Aorta (tissue), 5 donors: Measurements from ENCODE around the gene TMEM242. TPM values are rescaled to one million over a fixed set of nuclear protein-coding genes. Genes with fewer than 3 reads are reported as not detected.

Experiments used
- ATAC-seq: fragments of 200-7000 bp; cut with Tn5 transposase; one replicate; pipeline ENCODE4 v1.9.1; 2022; ENCODE audit warnings: moderate library complexity; ENCODE audit not compliant: low FRiP score
- DNase-seq, 2 donors: peaks; one replicate each; pipeline ENCODE4 v3.0.0-alpha.2; 2020
- H3K27ac ChIP-seq, 2 donors: one replicate each; pipeline ENCODE4 v1.5.1; 2013; ENCODE audit warnings: low read length in 2 of 2, mild to moderate bottlenecking in 2 of 2, moderate library complexity in 2 of 2, control low read depth in 1 of 2, inconsistent platforms in 1 of 2, low read depth in 1 of 2
- H3K27me3 ChIP-seq, 2 donors: one replicate each; pipeline ENCODE4 v1.6.1; 2013; ENCODE audit warnings: control low read depth in 1 of 2, low read length in 1 of 2, mild to moderate bottlenecking in 1 of 2, moderate library complexity in 1 of 2; ENCODE audit not compliant: insufficient read depth in 2 of 2, control insufficient read depth in 1 of 2
- H3K36me3 ChIP-seq, 2 donors: one replicate each; pipeline ENCODE4 v1.6.1; 2013; ENCODE audit warnings: control low read depth in 1 of 2, low read length in 1 of 2, mild to moderate bottlenecking in 1 of 2; ENCODE audit not compliant: insufficient read depth in 2 of 2, control insufficient read depth in 1 of 2
- H3K4me1 ChIP-seq, 2 donors: one replicate each; pipeline ENCODE4 v1.6.1; 2013; ENCODE audit warnings: low read length in 2 of 2, control low read depth in 1 of 2, mild to moderate bottlenecking in 1 of 2, moderate library complexity in 1 of 2; ENCODE audit not compliant: insufficient read depth in 2 of 2, control insufficient read depth in 1 of 2
- H3K4me3 ChIP-seq, 2 donors: one replicate each; pipeline ENCODE4 v1.5.1; 2013; ENCODE audit warnings: low read length in 2 of 2, control low read depth in 1 of 2, mild to moderate bottlenecking in 1 of 2
- H3K9me3 ChIP-seq: one replicate; pipeline ENCODE4 v1.6.1; 2013; ENCODE audit warnings: mild to moderate bottlenecking, low read length; ENCODE audit not compliant: control insufficient read depth
- WGBS, 2 donors: extraction: QIAGEN DNeasy Blood & Tissue Kit; methylation state at CpG; one replicate each; pipeline ENCODE4 v1.1.7; 2013; 5-methylcytosine and 5-hydroxymethylcytosine counted together
- intact Hi-C, 2 donors: fragments of 100-400 bp; cut with DNase I; formaldehyde crosslinking; loops; one replicate each; pipeline versions ENCODE4 v1.14.2 to v1.15.0; 2022
- polyA plus RNA-seq, 2 donors: library from polyadenylated mRNA; stranded (reverse); fragments of 200-250 nt; gene quantifications; one replicate each; pipeline ENCODE4 v1.2.3, GENCODE V29; 2013
- total RNA-seq, 2 donors: library from RNA; stranded (reverse); fragmentation: NEBNext Ultra II Directional; extraction: Animal tissue kit (Norgen Biotek cat#: 25700); gene quantifications; one replicate each; pipeline ENCODE4 v1.2.1, GENCODE V29; 2021
- donor health status: healthy with polysubstance abuse.
- donor health status: Bipolar disorder and iron deficiency.
- donor health status: DM: no; HTN: no; CAD: no.
- donor health status: DM: no; HTN: no; CAD: no.
- donor health status: DM: yes; HTN: yes; CAD: no.

The TMEM242 gene
- total and polyA plus RNA-seq, 4 donors: 12.0 to 17.5 (median 15.1) TPM

DNA sequence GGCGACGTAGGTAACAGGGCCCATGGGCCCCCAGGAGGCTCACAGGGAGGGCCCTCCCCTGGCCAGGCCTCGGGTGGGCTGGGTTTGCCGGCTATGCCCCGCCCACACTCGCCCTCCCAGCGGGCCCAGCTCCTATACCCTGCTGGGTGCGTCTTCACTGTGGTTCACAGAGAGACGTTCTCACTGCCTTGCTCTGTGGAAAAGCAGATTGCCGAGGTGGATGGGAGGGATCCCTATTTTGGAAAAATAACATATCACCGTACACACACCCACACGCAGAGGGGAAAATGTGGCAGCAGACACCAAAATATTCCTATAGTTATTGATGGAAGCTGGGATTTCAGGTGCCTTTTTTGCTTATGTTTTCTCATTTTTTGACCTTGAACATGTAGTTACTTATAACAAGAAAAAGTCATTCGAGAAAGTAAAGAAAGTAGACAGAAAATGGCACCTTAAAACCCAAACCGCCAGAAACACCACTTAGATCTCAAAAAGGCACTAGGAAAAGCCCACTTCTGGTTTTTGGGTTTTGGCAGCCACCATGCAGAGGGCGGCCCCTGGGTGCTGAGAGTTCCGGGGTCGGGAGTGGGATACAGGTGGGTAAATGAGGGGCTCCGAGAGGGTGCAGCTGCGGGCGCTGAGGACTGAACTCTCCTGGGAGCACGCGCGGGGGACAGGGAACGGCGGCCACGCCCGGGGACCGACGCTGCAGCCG is 49.4 kb downstream of the TMEM242 start:
- no peaks in the 10 kb centered on the region for H3K36me3 ChIP-seq
- DNase-seq: peak in 1 of 2 donors; percentile 69

DNA sequence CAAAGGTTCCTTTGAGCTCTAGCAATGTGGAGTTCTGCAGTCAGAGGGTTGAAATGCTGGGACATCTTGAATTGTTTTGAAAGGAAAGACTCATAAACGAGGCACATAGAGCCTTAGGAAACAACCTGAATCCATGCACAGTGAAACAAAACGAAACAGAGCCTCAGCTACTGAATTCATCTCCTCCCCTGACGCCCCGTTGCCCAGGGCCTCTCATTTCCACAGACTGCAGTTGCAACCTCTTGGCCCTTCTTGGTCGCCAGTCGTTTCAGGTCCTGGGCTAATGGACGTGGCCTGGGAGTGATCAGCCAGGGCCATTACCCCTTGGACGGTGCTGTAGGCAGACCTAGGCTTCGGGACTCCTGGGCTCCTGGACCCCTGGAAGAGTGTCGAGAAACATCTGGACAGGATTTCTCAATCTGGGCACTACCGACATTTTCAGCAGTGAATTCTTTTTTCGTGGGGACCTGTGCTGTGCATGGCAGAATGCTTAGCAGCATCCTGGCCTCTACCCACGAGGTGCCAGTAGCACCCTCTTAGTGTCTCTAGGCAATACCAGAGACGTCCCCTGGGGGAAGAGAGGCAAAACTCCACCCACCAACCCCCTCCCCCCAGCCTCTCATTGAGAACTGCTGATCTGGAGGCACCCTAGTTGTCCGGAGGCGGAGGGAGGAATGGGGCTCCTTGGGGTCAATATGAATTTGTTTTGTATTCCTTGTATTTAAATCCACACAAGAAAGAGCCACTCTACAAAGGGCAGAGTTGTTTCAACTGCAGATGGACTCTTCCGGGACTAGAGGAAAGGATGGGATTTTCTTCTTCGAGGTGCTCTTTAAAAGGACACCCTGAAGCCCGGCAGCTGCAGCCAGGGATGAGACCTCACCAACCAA is 50.2 kb downstream of the TMEM242 start:
- H3K9me3 ChIP-seq: no peaks in the 10 kb centered on the region
- no peaks in the 10 kb centered on the region for H3K36me3 ChIP-seq
- no peak overlapping the region for H3K4me3 ChIP-seq
- H3K27me3 ChIP-seq: no peaks in the 10 kb centered on the region
- 72 to 83% methylated on average over 19 of the region's 19 CpGs for WGBS, 2 donors
- intact Hi-C loops: loop anchor here (5.0 to 10.0 kb wide), 4 partner anchors 36 to 241 kb away; no protein-coding TSS in a partner anchor
- DNase-seq (no peak), ATAC-seq (no peak)
- peak overlapping the region in 1 of 2 donors; percentile 65 for H3K27ac ChIP-seq
- no peaks in the 10 kb centered on the region for H3K4me1 ChIP-seq

More for the DNA sequence above, 49.4 kb downstream of the TMEM242 start:
- no peaks in the 10 kb centered on the region for H3K27me3 ChIP-seq
- intact Hi-C loops: loop anchor here (5.0 to 10.0 kb wide), 4 partner anchors 37 to 242 kb away; no protein-coding TSS in a partner anchor
- H3K9me3 ChIP-seq: no peaks in the 10 kb centered on the region
- H3K27ac ChIP-seq: peak overlapping the region in 1 of 2 donors; percentile 85
- ATAC-seq: no peak
- WGBS, 2 donors: 15 to 28% methylated on average over 28 to 30 of the region's 30 CpGs
- H3K4me3 ChIP-seq: peak overlapping the region in 1 of 2 donors; percentile 48
- no peaks in the 10 kb centered on the region for H3K4me1 ChIP-seq

DNA sequence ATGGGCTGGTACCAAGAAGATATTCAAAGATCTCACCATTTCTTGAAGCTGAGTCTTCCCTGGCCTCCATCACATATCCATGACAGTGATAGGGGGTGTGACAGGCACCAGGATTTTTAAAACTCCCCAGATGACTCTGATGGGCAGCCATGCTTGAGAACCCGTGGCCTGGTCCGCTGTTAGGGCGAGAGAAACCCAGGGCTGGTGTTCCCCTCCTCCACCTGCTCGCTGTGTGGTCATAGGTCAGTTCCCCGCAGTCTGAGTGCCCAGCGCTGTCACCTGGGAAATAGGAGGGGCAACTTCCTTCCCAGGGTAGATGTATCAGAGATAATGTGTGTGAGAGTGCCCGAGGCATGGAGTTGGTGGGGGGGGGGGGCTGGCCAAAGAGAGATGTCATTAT is 50.9 kb downstream of the TMEM242 start:
- Histone ChIP-seq H3K36me3 (no peaks in the 10 kb centered on the region), H3K27ac (peak overlapping the region in 1 of 2 donors; percentile 46), H3K9me3 (no peaks in the 10 kb centered on the region), H3K4me1 (no peaks in the 10 kb centered on the region), H3K27me3 (no peaks in the 10 kb centered on the region), H3K4me3 (no peak overlapping the region)
- WGBS, 2 donors: 72 to 92% methylated on average over 7 of the region's 7 CpGs
- no peak for DNase-seq
- intact Hi-C loops: loop anchor here (5.0 to 10.0 kb wide), 4 partner anchors 35 to 240 kb away; no protein-coding TSS in a partner anchor
- no peak for ATAC-seq

DNA sequence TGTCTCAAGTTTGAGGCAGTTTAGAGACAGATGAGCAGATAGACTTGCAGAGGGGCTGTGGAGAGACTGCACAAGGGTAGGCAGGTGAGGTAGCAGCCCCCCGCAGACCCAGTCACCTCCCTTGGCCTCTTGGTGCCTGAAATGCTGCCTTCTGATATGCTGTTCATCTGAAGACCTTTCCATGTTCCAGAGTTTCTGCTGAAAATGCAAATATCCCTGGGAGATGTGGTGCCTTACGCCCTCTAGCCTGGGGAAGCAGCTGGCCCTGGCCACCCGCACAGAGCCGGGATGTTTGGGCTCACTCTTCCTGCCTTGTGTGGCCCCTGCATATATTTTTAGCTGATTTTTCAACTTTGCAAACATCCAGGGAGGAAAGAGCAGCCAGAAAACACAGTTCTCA is 51.4 kb downstream of the TMEM242 start:
- 25% methylated on average over 4 of the region's 4 CpGs for WGBS, 2 donors
- intact Hi-C loops: loop anchor here (5.0 to 10.0 kb wide), 4 partner anchors 35 to 240 kb away; no protein-coding TSS in a partner anchor

DNA sequence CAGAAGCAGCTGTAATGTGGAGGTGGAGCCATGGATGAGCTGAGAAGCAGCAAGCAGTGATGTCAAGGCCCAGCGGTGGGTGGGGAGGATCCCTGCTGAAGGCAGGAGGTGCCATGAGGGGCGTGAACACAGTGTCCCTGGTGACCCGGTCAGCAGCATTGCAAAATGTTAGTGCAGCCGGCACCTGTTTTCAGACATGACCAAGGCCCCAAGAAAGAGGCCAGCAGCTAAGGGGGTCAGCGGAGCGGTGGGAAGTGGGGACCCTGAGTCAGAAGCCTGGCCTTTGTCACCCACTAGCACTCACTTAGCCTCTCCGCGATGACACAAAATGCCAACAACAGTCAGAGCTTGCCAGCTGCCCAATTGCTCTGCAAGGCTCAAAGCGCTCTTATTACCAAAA is 51.9 kb downstream of the TMEM242 start:
- intact Hi-C loops: loop anchor here (5.0 to 10.0 kb wide), 4 partner anchors 34 to 239 kb away; no protein-coding TSS in a partner anchor
- H3K36me3 ChIP-seq: no peaks in the 10 kb centered on the region
- H3K27me3 ChIP-seq: no peaks in the 10 kb centered on the region
- ATAC-seq (no peak), DNase-seq (no peak)
- 93 to 95% methylated on average over 9 of the region's 9 CpGs for WGBS, 2 donors
- no peaks in the 10 kb centered on the region for H3K4me1 ChIP-seq
- peak overlapping the region in 1 of 2 donors; percentile 18 for H3K27ac ChIP-seq
- H3K9me3 ChIP-seq: no peaks in the 10 kb centered on the region
- no peak overlapping the region for H3K4me3 ChIP-seq

More for the DNA sequence above, 51.4 kb downstream of the TMEM242 start:
- no peak for ATAC-seq
- no peaks in the 10 kb centered on the region for H3K36me3 ChIP-seq
- peak overlapping the region in 1 of 2 donors; percentile 18 for H3K27ac ChIP-seq
- no peaks in the 10 kb centered on the region for H3K4me1 ChIP-seq
- no peaks in the 10 kb centered on the region for H3K27me3 ChIP-seq
- DNase-seq: no peak
- H3K4me3 ChIP-seq: no peak overlapping the region
- no peaks in the 10 kb centered on the region for H3K9me3 ChIP-seq

DNA sequence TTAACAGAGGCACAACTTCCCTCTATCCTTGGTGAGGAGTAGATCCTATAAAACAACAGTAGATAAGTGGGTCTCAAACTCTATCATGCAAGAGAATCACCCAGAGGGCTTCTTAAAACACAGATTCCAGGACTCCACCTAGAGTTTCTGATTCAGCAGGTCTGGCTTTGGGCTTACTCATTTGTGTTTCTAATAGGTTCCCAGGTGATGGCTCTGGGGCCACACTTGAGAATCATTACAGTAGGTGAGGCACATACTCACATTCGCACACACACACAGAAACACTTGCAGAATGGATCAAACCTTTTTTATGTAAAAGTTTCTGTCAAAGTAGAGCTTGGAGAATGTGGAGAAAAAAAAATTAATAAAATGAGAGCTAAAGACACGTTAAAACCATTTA is 52.4 kb downstream of the TMEM242 start:
- WGBS, 2 donors: 78 to 81% methylated on average over 2 of the region's 2 CpGs
- H3K4me3 ChIP-seq: no peak overlapping the region
- H3K9me3 ChIP-seq: no peaks in the 10 kb centered on the region
- DNase-seq (no peak), ATAC-seq (no peak)
- no peak overlapping the region for H3K27ac ChIP-seq
- H3K36me3 ChIP-seq: no peaks in the 10 kb centered on the region
- no peaks in the 10 kb centered on the region for H3K27me3 ChIP-seq
- intact Hi-C loops: loop anchor here (5.0 to 10.0 kb wide), 4 partner anchors 34 to 239 kb away; no protein-coding TSS in a partner anchor
- H3K4me1 ChIP-seq: no peaks in the 10 kb centered on the region

DNA sequence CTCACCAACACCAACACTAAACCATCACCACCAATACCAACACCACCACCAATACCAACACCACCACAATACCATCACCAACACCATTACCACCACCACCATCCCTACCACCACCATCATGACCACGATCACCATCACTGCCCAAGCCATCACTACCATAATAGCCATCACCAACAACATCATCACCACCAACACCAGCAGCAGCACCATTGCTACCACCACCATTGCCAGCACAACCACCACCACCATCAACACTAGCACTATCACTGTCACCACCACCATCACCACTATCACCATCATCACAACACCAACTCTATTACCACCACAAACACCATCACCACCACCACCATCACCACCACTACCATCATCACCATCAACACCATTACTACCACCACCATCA is 53.0 kb downstream of the TMEM242 start:
- H3K9me3 ChIP-seq: no peaks in the 10 kb centered on the region
- intact Hi-C loops: loop anchor here (5.0 to 10.0 kb wide), 4 partner anchors 33 to 238 kb away; no protein-coding TSS in a partner anchor
- ATAC-seq (no peak), DNase-seq (no peak)
- H3K4me1 ChIP-seq: no peaks in the 10 kb centered on the region
- H3K36me3 ChIP-seq: no peaks in the 10 kb centered on the region
- WGBS, 2 donors: 86 to 96% methylated on average over 1 of the region's 1 CpG
- H3K27me3 ChIP-seq: no peaks in the 10 kb centered on the region
- H3K27ac ChIP-seq: no peak overlapping the region
- H3K4me3 ChIP-seq: no peak overlapping the region

DNA sequence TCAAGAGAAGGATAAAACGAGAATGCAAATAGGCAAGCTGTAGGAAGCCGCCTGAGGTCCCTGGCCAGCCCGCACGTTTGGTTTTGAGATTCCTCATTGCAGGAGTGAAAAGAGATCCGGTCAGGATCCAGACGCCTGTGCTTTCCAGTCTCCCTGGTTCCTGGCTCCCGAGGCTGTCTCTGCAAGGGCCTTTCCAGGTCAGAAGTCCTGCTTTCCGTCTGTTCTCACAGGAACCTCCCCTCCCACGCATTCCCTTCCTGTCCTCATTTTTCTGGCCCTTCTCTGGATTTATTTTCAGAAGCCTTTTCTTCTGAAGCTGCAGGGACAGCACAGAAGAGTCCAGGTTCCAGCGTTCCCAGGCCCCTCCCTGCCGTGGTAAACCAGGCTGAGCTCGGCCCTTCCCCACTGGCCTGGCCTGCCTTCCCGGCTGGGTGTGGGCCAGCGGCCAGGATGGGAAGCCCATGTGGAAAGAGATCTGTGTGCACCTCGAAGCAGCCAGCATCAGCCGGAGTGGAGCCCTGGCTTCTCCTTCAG is 54.0 kb downstream of the TMEM242 start:
- ATAC-seq (peak; percentile 79), DNase-seq (peak; percentile 85 to 89)
- intact Hi-C loops: no loop called here
- H3K4me1 ChIP-seq: no peaks in the 10 kb centered on the region
- no peaks in the 10 kb centered on the region for H3K9me3 ChIP-seq
- peak overlapping the region; percentile 32 to 91 for H3K27ac ChIP-seq
- H3K36me3 ChIP-seq: no peaks in the 10 kb centered on the region
- H3K27me3 ChIP-seq: no peaks in the 10 kb centered on the region
- WGBS, 2 donors: 0 to 6% methylated on average over 16 of the region's 16 CpGs
- no peak overlapping the region for H3K4me3 ChIP-seq
